Esophagus squamous epithelium (tissue), 4 donors: ENCODE results near the gene TRIM24.

ENCODE experiments used
- POLR2A ChIP-seq, 4 donors: fragments of 450-650 bp; IDR thresholded peaks; one replicate each; pipeline ENCODE4 v1.6.1; 2017; ENCODE audit warnings: antibody characterized with exemption in 4 of 4, mild to moderate bottlenecking in 4 of 4, moderate library complexity in 3 of 4
- TF ChIP-seq, protein P1 (sequence below), 6 experiments: fragments of 450-650 bp in 4 of 6; fragments of 200-600 bp in 2 of 6; sonication (generic) in 2 of 6; IDR thresholded peaks; one replicate each; pipeline ENCODE4 v1.5.1; 2016 to 2019; ENCODE audit warnings: antibody characterized with exemption in 6 of 6, mild to moderate bottlenecking in 4 of 6, moderate library complexity in 4 of 6

DNA sequence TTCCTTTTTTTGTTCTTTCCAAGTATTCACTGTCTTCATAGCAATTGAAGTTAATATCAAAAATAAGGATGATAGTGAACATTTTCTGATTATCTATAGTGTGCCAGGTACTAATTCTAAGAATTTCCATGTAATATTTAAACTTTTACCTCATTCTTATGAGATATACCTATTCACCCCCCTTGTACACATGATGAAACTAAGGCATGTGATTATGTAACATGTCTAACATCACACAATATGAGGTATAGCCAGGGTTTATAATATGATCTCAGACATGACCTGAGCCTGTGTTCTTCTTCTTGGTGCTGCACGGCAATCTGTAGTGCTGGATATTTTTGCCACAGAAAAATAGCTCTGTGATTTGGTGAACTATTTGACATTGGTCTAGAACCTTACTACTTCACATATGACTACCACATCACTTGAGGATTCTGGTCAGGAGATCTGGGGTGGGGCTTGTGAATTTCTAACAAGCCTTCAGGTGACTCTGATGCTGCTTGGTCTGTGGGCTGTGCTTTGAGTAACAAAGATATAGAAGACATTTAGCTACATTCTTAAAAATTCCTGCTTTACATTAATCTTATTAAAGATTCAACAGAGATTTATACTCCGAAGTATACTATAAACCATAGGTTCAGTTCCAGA, 79.1 kb downstream of the TRIM24 start:
- TF ChIP-seq, protein P1, sequence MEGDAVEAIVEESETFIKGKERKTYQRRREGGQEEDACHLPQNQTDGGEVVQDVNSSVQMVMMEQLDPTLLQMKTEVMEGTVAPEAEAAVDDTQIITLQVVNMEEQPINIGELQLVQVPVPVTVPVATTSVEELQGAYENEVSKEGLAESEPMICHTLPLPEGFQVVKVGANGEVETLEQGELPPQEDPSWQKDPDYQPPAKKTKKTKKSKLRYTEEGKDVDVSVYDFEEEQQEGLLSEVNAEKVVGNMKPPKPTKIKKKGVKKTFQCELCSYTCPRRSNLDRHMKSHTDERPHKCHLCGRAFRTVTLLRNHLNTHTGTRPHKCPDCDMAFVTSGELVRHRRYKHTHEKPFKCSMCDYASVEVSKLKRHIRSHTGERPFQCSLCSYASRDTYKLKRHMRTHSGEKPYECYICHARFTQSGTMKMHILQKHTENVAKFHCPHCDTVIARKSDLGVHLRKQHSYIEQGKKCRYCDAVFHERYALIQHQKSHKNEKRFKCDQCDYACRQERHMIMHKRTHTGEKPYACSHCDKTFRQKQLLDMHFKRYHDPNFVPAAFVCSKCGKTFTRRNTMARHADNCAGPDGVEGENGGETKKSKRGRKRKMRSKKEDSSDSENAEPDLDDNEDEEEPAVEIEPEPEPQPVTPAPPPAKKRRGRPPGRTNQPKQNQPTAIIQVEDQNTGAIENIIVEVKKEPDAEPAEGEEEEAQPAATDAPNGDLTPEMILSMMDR (IDR thresholded peaks at IDR 0.05) = no peak
- no peak for TF ChIP-seq POLR2A (IDR thresholded peaks at IDR 0.05)
